ENCODE results near the gene TRIM3. TPM values are rescaled to one million over a fixed set of nuclear protein-coding genes. Genes with fewer than 3 reads are reported as not detected.
A peak's percentile ranks its signal among the peaks of the same experiment; 100 is the strongest.

TRIM3 gene
- total and polyA plus RNA-seq, 2 of the 8 experiments (the other 6 are each of a cell fraction or from before 2014, with no cell fraction given): 10.7 to 14.3 TPM

- no peaks in the 10 kb centered on the region for H3K36me3 ChIP-seq (ENCODE audit: control insufficient read depth in 2 of 4, insufficient read depth in 4 of 4, low read length in 3 of 4)
- ChIA-PET CTCF (ENCODE audit: partially characterized antibody) (interaction anchor here (0.6 to 22.7 kb wide), 48 partner anchors 8 to 439 kb away, joined by 3 to 585 read pairs (median 6); partner anchors contain the start of genes APBB1, CCKBR, SMPD1 and TIMM10B), POLR2A (ENCODE audit: partially characterized antibody) (interaction anchor here (0.7 to 1.4 kb wide), 9 partner anchors 9 to 64 kb away, joined by 3 to 5 read pairs (median 3); partner anchors contain the start of genes APBB1, ARFIP2 and TIMM10B)
- no peak overlapping the region for H2BK5ac ChIP-seq (ENCODE audit: low read depth, low read length)
- DNase-seq (ENCODE audit: low read depth in 1 of 2, low spot score in 2 of 2): peak in 1 of 2 experiments; percentile 77
- no peaks in the 10 kb centered on the region for H4K20me1 ChIP-seq (replicated peaks in 1 of 2; ENCODE audit: control insufficient read depth in 1 of 2, insufficient read depth in 2 of 2, low read length in 2 of 2)
- H3K23ac ChIP-seq (ENCODE audit: insufficient read length): no peak overlapping the region
- H3K27ac ChIP-seq (ENCODE audit: low read depth, low read length): no peak overlapping the region
- H2AK5ac ChIP-seq (ENCODE audit: low read depth, low read length): no peak overlapping the region
- no peak overlapping the region for H3K4me3 ChIP-seq (ENCODE audit: extremely low read depth in 1 of 4, insufficient read depth in 2 of 4, low read depth in 3 of 4, low read length in 4 of 4)
- H4K91ac ChIP-seq (replicated peaks; ENCODE audit: insufficient read length, low read length): no peak overlapping the region
- H3K9me3 ChIP-seq (ENCODE audit: insufficient read depth in 2 of 2, low read depth in 1 of 2, low read length in 1 of 2): no peaks in the 10 kb centered on the region
- H3K4me1 ChIP-seq (replicated peaks in 1 of 4; ENCODE audit: control insufficient read depth in 3 of 4, insufficient read depth in 4 of 4, low read length in 3 of 4): peaks cover 0 to 4% (median 0%) of the 10 kb centered on the region in 4 experiments; a peak in 2 of 7 replicates
- no peak overlapping the region for H4K8ac ChIP-seq (ENCODE audit: extremely low read depth, insufficient read depth, low read length)
- H3K4me2 ChIP-seq (ENCODE audit: insufficient read depth in 1 of 2, low read depth in 2 of 2, low read length in 2 of 2): no peak overlapping the region
- H2BK20ac ChIP-seq (ENCODE audit: low read length): no peak overlapping the region
- H4K5ac ChIP-seq (ENCODE audit: insufficient read length, low read depth, low read length): no peak overlapping the region
- 30% methylated on average over 5 of the region's 5 CpGs; no CpG with 5 or more reads in 1 of the 2 experiments for WGBS, 2 experiments (ENCODE audit: extremely low coverage in 1 of 2, insufficient coverage in 1 of 2, insufficient read length in 1 of 2, insufficient replicate concordance in 2 of 2, low coverage in 1 of 2, low lambda C conversion rate in 2 of 2, missing lambda C conversion rate in 1 of 2)
- H3K14ac ChIP-seq (ENCODE audit: insufficient read length): no peak overlapping the region
- 0 out of 2 replicates have a peak overlapping the region, but pooled peaks have one; percentile 79 for H2BK12ac ChIP-seq (ENCODE audit: low read depth, low read length)
- H3K4ac ChIP-seq (replicated peaks; ENCODE audit: insufficient read length, low read depth, low read length): no peak overlapping the region
- no peak for FAIRE-seq
- H3K56ac ChIP-seq (replicated peaks; ENCODE audit: insufficient read length, low read depth, low read length): no peak overlapping the region
- no peaks in the 10 kb centered on the region for H3K79me2 ChIP-seq (ENCODE audit: control insufficient read depth in 1 of 2, insufficient read depth in 2 of 2, low read length in 2 of 2)
- no peak overlapping the region for H3K18ac ChIP-seq (ENCODE audit: extremely low read depth, low read length)
- H3K79me1 ChIP-seq (ENCODE audit: low read depth, low read length): no peaks in the 10 kb centered on the region
- H3K27me3 ChIP-seq (replicated peaks in 1 of 4; ENCODE audit: control insufficient read depth in 3 of 4, extremely low read depth in 1 of 4, insufficient read depth in 3 of 4, low read length in 3 of 4): no peaks in the 10 kb centered on the region
- H3K9ac ChIP-seq (replicated peaks in 1 of 4; ENCODE audit: extremely low read depth in 1 of 4, low read depth in 3 of 4, low read length in 3 of 4): no peak overlapping the region
- 0 out of 2 replicates have a peak overlapping the region, but pooled peaks have one; percentile 67 for H2BK15ac ChIP-seq (ENCODE audit: low read length)
- H3K23me2 ChIP-seq (ENCODE audit: low read depth, low read length): no peaks in the 10 kb centered on the region; the same call in 1 of the 2 replicates
- H2AFZ ChIP-seq (ENCODE audit: low read length): no peak overlapping the region
- H2BK120ac ChIP-seq (replicated peaks; ENCODE audit: low read depth, low read length): no peak overlapping the region
- TF ChIP-seq FOSL1 (IDR thresholded peaks at IDR 0.05; ENCODE audit: insufficient read depth, low read depth, low read length) (no peak), CREB1 (IDR thresholded peaks at IDR 0.05) (peak; percentile 10; the same call in 1 of the 2 replicates), USF2 (IDR thresholded peaks at IDR 0.05; ENCODE audit: low read length) (no peak), SP4 (IDR thresholded peaks at IDR 0.05; ENCODE audit: low read length) (no peak), CTCF (IDR thresholded peaks at IDR 0.05; ENCODE audit: control extremely low read depth in 1 of 3, insufficient read depth in 1 of 3, low read depth in 1 of 3, low read length in 3 of 3) (peak; percentile 79 to 95 (median 92)), PHF8 (conservative IDR thresholded peaks at IDR 0.05; ENCODE audit: low read depth, low read length) (no peak), SIRT6 (IDR thresholded peaks at IDR 0.05; ENCODE audit: low read length) (no peak)
These were observed 30.3 kb downstream of the TRIM3 start for GRCh38 chr11:6443269-6444003.

Measured in H1 (cell line).